Measurements from ENCODE around the gene MGLL. TPM values are rescaled to one million over a fixed set of nuclear protein-coding genes. Genes with fewer than 3 reads are reported as not detected.
A peak's percentile ranks its signal among the peaks of the same experiment; 100 is the strongest.

MGLL gene
- total RNA-seq, 4 donors from 2014 or later = 12.6 to 44.8 (median 32.3) TPM

DNA sequence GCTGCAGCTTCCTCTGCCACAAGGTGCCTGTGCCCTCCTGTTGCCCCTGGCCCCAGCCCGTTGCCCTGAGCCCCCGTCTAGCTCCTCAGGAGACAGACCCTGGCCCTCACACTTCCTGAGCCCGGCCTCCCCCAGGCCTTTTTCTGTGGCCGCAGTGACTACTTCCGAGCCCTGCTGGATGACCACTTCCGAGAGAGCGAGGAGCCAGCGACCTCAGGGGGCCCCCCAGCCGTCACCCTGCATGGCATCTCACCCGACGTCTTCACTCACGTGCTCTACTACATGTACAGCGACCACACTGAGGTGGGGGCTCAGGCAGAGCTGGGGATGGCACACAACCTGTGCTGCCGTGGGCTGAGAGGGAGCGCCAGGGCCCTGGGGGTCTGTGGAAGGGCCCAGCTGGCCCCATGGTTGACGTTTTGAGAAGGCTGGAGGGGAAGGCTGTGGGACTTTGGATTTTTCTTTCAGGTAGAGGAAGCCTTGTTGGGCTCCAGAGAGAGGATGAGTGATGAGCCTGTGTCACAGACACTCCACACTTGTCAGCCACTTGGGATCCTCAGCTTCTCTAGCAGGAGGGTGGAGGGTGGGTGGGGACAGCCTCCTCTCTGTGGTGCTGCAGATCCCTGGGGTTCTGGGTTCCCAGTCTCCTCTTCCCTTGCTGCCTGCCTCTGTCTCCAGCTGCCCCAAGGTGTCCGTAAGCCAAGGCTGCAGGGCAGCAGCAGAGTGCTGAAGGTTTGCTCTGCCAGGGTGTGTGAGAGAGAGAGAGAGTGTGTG, 144.6 kb downstream of the MGLL start:
- TF ChIP-seq, protein P1, sequence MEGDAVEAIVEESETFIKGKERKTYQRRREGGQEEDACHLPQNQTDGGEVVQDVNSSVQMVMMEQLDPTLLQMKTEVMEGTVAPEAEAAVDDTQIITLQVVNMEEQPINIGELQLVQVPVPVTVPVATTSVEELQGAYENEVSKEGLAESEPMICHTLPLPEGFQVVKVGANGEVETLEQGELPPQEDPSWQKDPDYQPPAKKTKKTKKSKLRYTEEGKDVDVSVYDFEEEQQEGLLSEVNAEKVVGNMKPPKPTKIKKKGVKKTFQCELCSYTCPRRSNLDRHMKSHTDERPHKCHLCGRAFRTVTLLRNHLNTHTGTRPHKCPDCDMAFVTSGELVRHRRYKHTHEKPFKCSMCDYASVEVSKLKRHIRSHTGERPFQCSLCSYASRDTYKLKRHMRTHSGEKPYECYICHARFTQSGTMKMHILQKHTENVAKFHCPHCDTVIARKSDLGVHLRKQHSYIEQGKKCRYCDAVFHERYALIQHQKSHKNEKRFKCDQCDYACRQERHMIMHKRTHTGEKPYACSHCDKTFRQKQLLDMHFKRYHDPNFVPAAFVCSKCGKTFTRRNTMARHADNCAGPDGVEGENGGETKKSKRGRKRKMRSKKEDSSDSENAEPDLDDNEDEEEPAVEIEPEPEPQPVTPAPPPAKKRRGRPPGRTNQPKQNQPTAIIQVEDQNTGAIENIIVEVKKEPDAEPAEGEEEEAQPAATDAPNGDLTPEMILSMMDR (IDR thresholded peaks at IDR 0.05) = no peak
- no peak for TF ChIP-seq POLR2A (IDR thresholded peaks at IDR 0.05)
- no peak overlapping the region for H3K4me3 ChIP-seq
- H3K27me3 ChIP-seq = no peaks in the 10 kb centered on the region
- no peaks in the 10 kb centered on the region for H3K9me3 ChIP-seq
- peak; percentile 10 for DNase-seq
- H3K27ac ChIP-seq = no peak overlapping the region
- H3K4me1 ChIP-seq = peaks cover 0 to 7% of the 10 kb centered on the region in 2 donors
- intact Hi-C loops (cut with DNase I; ENCODE audit: low total_unique reads) = loop anchor here (10.0 kb wide), 1 partner anchor 83 kb away; the partner anchor contains the start of genes MCM2 and TPRA1
- no peaks in the 10 kb centered on the region for H3K36me3 ChIP-seq

DNA sequence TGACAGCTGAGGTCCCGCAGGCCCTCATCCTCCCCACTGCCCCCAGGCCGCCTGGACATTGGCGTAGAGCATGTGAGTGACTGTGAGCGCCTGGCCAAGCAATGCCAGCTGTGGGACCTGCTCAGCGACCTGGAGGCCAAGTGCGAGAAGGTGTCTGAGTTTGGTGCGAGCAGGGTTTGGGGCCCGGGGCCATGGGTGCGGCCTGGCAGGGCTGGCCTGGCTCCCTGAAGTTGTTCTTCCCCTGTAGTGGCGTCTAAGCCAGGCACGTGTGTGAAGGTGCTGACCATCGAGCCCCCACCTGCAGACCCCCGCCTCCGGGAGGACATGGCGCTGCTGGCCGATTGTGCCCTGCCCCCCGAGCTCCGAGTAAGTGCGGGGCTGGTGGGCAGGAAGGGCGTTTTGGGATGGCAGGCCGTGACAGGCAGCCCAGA, 145.4 kb downstream of the MGLL start:
- H3K36me3 ChIP-seq = no peaks in the 10 kb centered on the region
- intact Hi-C loops (cut with DNase I; ENCODE audit: low total_unique reads) = loop anchor here (10.0 kb wide), 1 partner anchor 82 kb away; the partner anchor contains the start of genes MCM2 and TPRA1
- peak; percentile 11 to 13 for DNase-seq

DNA sequence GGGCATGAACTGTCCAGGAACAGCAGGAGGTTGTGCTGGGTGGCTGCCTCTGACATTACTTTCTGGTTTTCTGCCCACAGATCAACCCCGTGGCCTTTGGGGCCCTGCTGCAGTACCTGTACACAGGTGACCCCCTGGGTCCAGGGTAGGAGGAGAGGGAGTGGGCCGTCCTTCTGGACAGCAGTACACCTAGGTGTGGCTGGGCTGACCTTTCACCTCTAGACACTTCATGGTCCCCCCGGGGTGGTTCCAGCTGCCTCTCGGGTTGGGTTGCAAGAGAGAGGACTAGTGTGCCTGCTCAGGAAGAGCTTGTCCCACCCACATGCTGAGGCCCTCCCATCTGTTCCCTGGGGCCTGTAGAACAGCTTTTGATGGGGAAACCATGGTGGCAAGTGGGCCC, 145.9 kb downstream of the MGLL start:
- peaks cover 0 to 7% of the 10 kb centered on the region in 2 donors for H3K4me1 ChIP-seq
- no peak overlapping the region for H3K4me3 ChIP-seq
- no peaks in the 10 kb centered on the region for H3K27me3 ChIP-seq
- peak in 1 of 2 donors; percentile 13 for DNase-seq
- H3K36me3 ChIP-seq = no peaks in the 10 kb centered on the region
- no peaks in the 10 kb centered on the region for H3K9me3 ChIP-seq
- TF ChIP-seq, protein P1 (IDR thresholded peaks at IDR 0.05) = no peak
- no peak for TF ChIP-seq POLR2A (IDR thresholded peaks at IDR 0.05)
- intact Hi-C loops (cut with DNase I; ENCODE audit: low total_unique reads) = loop anchor here (10.0 kb wide), 1 partner anchor 82 kb away; the partner anchor contains the start of genes MCM2 and TPRA1
- no peak overlapping the region for H3K27ac ChIP-seq

More for the DNA sequence above, 145.4 kb downstream of the MGLL start:
- H3K9me3 ChIP-seq = no peaks in the 10 kb centered on the region
- H3K27me3 ChIP-seq = no peaks in the 10 kb centered on the region
- H3K4me1 ChIP-seq = peaks cover 0 to 7% of the 10 kb centered on the region in 2 donors
- no peak overlapping the region for H3K27ac ChIP-seq
- no peak overlapping the region for H3K4me3 ChIP-seq
- TF ChIP-seq, protein P1 (IDR thresholded peaks at IDR 0.05) = no peak
- no peak for TF ChIP-seq POLR2A (IDR thresholded peaks at IDR 0.05)

- DNase-seq = peak; percentile 14 to 17
- no peaks in the 10 kb centered on the region for H3K27me3 ChIP-seq
- H3K27ac ChIP-seq = no peak overlapping the region
- H3K9me3 ChIP-seq = no peaks in the 10 kb centered on the region
- intact Hi-C loops (cut with DNase I; ENCODE audit: low total_unique reads) = loop anchor here (10.0 kb wide), 1 partner anchor 81 kb away; the partner anchor contains the start of genes MCM2 and TPRA1
- peaks cover 0 to 7% of the 10 kb centered on the region in 2 donors for H3K4me1 ChIP-seq
- H3K36me3 ChIP-seq = no peaks in the 10 kb centered on the region
- TF ChIP-seq POLR2A (IDR thresholded peaks at IDR 0.05) = no peak
- H3K4me3 ChIP-seq = no peak overlapping the region
These were observed 146.5 kb downstream of the MGLL start for GRCh38 chr3:127675651-127676391.

DNA sequence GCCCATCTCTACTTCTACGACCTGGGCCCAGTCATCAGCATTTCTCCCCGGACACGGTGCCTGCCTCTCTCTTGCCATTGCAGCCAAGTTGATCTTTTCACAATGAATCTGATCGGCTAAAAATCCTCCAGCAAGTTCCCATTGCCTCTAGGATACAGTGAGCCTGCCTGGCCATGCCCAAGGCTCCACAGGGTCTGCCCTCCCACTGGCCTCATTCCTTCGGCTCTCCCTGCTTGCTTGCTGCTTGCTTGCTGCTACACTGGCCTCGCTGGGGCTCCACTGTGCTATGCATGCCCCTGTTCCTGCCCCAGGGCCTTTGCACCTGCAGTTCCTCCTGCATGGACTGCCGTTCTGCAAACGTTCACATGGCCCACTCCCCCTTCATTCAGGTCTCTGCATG, 147.5 kb downstream of the MGLL start:
- Histone ChIP-seq H3K36me3 (no peaks in the 10 kb centered on the region), H3K4me1 (peaks cover 0 to 7% of the 10 kb centered on the region in 2 donors), H3K27me3 (no peaks in the 10 kb centered on the region), H3K9me3 (no peaks in the 10 kb centered on the region), H3K4me3 (no peak overlapping the region), H3K27ac (no peak overlapping the region)
- intact Hi-C loops (cut with DNase I; ENCODE audit: low total_unique reads) = loop anchor here (10.0 kb wide), 1 partner anchor 80 kb away; the partner anchor contains the start of genes MCM2 and TPRA1
- TF ChIP-seq, protein P1 (IDR thresholded peaks at IDR 0.05) = no peak
- TF ChIP-seq POLR2A (IDR thresholded peaks at IDR 0.05) = no peak
- DNase-seq = peak in 1 of 2 donors; percentile 9
